ENCODE measurements around the gene CAPZB.

Gene CAPZB

DNA sequence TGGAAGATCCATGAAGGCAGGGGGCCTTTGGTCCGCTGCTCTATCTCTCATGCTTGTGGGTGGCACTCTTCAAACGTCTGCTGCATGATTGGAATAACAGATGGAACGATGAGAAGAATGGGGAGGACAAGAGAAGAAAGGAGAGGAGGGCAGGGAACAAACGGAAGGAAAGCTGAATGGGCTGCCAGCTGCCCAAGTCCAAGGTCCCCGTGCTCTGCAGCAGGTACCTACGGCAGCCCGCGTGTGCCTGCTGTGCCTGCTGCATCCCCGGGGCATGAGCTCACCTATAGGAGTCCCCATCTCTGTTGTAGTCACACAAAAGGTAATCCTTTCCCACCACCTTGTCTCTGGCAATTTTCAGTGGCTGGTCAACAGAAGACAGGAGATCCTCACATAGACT lies 100.1 kb downstream of the CAPZB start:
- no peak for DNase-seq

GRCh38 chr1:19384772-19385187 lies 100.6 kb downstream of the CAPZB start:
- no peak for DNase-seq

GRCh38 chr1:19384113-19384512 lies 101.2 kb downstream of the CAPZB start:
- DNase-seq, result no peak

DNA sequence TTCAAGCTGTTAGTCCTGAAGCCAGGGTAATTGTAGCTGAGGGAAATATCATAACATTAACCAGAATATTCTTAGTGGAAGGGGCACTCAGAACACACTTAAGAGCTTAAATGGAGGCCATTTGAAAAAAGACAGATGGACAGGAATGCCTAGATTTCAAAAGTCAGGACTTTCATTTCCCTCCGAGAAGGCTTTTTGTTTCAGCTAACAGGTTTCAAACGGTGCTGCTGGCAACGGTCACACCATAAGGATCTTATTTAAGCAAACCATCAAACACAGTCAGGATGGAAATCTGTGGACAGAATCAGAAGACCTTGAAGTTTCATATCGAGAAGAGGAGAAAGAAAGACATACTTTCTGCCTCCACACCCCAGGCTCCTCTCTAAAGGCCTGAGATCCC lies 103.1 kb downstream of the CAPZB start:
- no peak for DNase-seq

DNA sequence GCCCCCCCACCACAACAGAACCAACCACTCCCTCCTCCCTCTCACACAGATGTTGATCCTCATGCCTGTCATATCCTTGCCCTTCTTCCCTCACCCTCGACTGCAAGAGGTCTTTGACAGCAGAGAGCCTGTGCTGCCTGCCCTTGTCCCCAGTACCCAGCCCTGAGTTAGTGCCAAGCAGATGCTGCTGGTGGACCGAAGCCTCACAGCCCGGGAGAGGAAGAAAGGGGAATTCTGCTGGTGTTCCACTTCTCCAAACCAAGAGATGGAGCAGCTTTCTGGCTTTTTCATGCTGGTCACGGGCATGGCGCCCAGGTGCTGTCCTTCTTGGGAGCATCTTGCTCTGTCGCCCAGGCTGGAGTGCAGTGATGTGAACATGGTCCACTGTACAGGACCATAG lies 104.1 kb downstream of the CAPZB start:
- no peak for DNase-seq

DNA sequence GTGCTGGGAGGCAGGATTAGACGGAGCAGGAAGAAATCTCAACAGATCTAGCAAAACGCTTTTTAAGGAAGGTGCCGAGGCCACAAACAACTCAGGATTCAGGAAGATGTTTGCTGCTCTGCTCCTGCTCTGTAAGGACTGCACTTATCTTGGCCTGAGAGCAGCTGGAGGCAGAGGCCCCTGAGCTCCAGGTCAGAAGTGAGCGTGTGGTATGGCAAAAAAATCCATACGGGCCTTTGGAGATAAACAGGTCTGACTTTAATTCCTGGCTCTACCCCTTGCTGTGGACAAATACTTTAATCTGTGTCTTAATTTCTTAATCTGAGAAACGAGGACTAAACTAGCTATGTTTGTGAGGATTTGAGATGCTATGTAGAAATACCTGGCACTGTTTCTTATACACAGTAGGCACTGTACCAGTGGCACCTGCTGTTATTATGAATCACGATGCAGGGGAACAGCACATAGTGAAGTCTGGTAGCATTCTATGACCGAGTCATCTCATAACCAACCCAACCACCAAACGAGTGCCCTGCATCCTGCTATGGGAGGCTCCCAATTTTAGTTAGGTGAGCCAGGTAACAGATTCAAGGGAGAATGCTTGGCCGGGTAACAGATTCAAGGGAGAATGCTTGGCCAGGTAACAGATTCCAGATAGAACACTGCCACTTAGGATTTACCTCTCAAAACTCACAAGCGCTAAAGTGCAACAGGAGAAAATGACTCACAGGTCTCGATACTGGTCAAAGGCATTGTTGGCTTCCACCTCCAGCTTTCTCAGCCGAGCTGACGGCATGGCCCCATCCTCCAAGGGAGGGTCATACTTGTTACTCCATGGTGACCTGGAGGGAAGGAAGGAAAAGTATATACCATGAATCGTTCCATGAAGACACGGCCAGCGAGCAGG lies 107.3 kb downstream of the CAPZB start:
- DNase-seq, result no peak

GRCh38 chr1:19376428-19377372 lies 108.6 kb downstream of the CAPZB start:
- DNase-seq, result no peak

DNA sequence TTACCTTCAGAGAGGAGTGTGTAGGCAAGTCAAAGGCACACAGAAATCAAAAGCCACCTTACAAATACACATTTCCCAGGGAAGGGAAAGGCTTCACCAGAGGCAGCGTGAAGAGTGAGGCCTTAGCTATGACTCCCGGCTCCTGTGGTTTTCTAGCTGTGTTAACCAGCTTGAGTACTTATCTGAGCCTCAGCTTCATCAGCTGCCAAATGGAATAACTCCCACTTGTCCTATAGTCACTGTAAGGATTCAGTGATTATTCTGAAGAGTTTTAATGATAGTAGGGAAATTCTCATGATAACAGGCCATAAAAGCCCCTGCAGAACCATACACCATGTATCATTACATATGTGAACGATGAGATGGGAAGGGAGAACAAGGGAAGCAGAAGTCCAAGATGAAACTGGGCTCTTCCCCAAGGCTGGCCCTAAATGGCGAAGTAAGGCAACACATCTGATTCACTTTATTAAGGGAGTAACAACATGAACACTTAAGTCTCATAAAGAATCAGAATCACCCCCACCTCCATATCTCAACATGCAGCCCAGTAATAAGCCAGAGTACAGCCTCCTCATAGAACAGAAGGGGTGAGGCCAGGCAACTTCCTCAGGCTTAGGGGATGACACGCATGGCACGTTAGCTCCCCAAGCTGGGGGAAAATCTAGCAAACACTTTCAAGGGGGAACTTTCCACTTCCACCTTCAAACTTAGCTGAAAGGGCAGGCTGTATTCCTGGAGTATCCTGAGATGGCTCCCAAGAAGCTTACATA lies 109.5 kb downstream of the CAPZB start:
- peak; percentile 31 to 59 (median 53) for DNase-seq

DNA sequence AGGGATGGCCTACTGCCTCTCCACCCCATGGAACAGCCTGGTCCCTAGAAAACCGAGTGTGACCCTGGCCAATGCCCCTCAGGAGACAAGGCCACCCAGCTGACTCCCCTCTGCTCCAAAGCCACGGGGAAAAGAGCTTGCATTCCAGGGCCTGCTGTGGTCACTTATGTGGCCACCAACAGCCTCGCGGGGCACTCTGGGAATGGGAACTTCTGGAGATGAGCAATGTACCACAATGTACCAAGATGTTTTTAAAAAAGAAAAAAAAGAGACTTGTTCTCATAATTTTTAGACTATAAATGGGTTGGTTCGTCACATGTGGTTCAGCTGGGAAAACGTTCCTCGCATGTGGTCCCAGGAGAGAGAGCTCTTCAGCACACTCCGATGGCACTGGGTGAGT lies 110.4 kb downstream of the CAPZB start:
- no peak for DNase-seq

- DNase-seq, result no peak
Measured at GRCh38 chr1:19374083-19374801, 111.1 kb downstream of the CAPZB start.

- DNase-seq, result no peak
Measured at GRCh38 chr1:19373211-19374082, 111.9 kb downstream of the CAPZB start.

DNA sequence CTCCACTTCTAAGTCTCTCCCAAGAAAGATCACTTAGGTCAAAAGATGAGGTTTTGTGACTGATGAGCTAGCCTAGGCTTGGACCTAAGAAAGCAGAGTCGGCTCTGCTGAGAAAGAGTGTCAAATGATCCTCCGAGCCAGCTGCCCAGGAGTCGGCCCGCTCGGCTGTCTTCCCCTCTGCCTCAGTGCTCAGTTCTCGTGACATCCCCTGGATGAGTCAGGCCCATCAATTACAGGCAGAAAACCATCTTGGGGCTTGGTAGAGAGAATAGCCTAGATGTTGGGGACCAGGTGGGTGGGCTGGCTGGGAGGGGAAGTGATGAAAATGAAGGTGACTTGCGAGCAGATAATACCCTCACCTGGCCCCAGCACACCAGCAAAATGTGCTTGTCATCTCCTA lies 112.7 kb downstream of the CAPZB start:
- DNase-seq, result no peak

DNA sequence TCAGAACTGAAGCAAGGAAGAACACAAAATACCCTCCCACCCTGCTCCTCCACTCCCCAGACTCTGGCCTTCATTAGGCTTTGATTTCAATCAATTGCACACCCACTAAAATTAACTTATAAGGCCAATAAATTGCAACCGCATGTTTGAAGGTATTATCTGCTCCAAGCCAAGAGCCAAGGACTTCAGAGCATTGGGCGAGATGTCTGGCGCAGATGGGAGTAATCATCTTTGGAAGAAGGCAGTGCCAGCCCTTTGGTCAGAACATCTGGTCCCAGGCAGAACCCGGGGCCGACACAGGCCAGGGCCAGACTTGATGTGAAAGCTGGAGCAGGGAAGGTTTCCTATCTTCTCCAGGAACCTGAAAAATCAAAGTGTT lies 113.2 kb downstream of the CAPZB start:
- no peak for DNase-seq

- no peak for DNase-seq
Measured at GRCh38 chr1:19371226-19372135, 113.9 kb downstream of the CAPZB start.

- peak; percentile 19 to 64 (median 39) for DNase-seq
Measured at GRCh38 chr1:19370453-19371170, 114.7 kb downstream of the CAPZB start.

- DNase-seq, result no peak
Measured at GRCh38 chr1:19369396-19370090, 115.8 kb downstream of the CAPZB start.

- no peak for DNase-seq
Measured at GRCh38 chr1:19368964-19369363, 116.4 kb downstream of the CAPZB start.

DNA sequence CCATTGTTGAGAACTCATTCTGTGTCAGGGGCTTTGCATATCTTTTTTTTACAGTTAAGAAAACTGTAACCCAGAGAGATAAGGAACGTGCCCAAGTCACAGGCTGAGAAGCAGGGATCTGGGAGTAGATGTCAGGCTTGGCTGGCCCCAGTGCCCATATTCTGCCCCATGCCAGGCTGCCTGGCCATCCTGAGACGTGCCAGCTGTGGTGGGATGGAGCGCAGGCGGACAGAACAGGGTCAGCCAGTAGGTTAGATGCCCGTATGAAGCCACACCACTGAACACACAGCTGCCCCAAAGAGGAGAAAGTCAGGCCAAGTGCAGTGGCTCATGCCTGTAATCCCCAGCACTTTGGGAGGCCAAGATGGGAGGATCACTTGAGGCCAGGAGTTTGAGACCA lies 117.3 kb downstream of the CAPZB start:
- DNase-seq, result no peak

Data from suppressor macrophage (primary cell).